K562 (cell line): ENCODE data around the gene UQCR11. TPM values are rescaled to one million over a fixed set of nuclear protein-coding genes. Genes with fewer than 3 reads are reported as not detected.

ENCODE experiments used
- CHD2 ChIP-seq: IDR thresholded peaks from 2 replicates; pipeline ENCODE4 v1.6.1; 2011; ENCODE audit warnings: low read depth, low read length
- DNMT1 ChIP-seq: fragments of 450-650 bp; IDR thresholded peaks from 2 replicates; pipeline ENCODE4 v1.6.1; 2016; ENCODE audit warnings: antibody characterized with exemption, mild to moderate bottlenecking
- E2F6 ChIP-seq, 2 experiments: IDR thresholded peaks; 2 replicates each; pipeline ENCODE4 v1.6.1; 2011; ENCODE audit warnings: borderline replicate concordance in 1 of 2, control low read depth in 1 of 2, low read depth in 1 of 2, low read length in 1 of 2, mild to moderate bottlenecking in 1 of 2, mixed read lengths in 1 of 2, moderate library complexity in 1 of 2; ENCODE audit not compliant: insufficient read depth in 1 of 2, insufficient read length in 1 of 2, poor library complexity in 1 of 2, severe bottlenecking in 1 of 2; ENCODE audit errors: extremely low read depth in 1 of 2
- HNRNPH1 ChIP-seq: fragments of 200-400 bp; formaldehyde crosslinking; optimal IDR thresholded peaks from 2 replicates; pipeline ENCODE3; 2017; ENCODE audit warnings: low read depth, mild to moderate bottlenecking, low read length, moderate library complexity
- KLF16 ChIP-seq: IDR thresholded peaks from 2 replicates; pipeline ENCODE4 v1.6.1; 2016; ENCODE audit warnings: antibody characterized with exemption
- NFRKB ChIP-seq: fragments of 450-650 bp; IDR thresholded peaks from 2 replicates; pipeline ENCODE4 v1.6.1; 2016; ENCODE audit warnings: low read depth
- POLR2AphosphoS5 ChIP-seq: IDR thresholded peaks from 2 replicates; pipeline ENCODE4 v1.6.1; 2011; ENCODE audit warnings: mild to moderate bottlenecking, low read depth, low read length, moderate library complexity; ENCODE audit not compliant: control insufficient read depth, insufficient read depth
- POLR2G ChIP-seq: fragments of 200-400 bp; formaldehyde crosslinking; IDR thresholded peaks from 2 replicates; pipeline ENCODE4 v1.6.1; 2017; ENCODE audit warnings: low read depth, mild to moderate bottlenecking, antibody characterized with exemption, low read length, moderate library complexity
- RB1 ChIP-seq: fragments of 450-650 bp; IDR thresholded peaks from 2 replicates; pipeline ENCODE4 v1.6.1; 2017; ENCODE audit warnings: low read depth, mild to moderate bottlenecking
- RCOR1 ChIP-seq, 2 experiments: IDR thresholded peaks; 2 replicates each; pipeline ENCODE4 v1.6.1; 2012; ENCODE audit warnings: low read depth in 2 of 2, low read length in 2 of 2, borderline replicate concordance in 1 of 2, improper control_type of control experiment in 1 of 2
- TEAD4 ChIP-seq, 2 experiments: sonication (generic) in 1 of 2; formaldehyde crosslinking in 1 of 2; IDR thresholded peaks; 2 replicates each; pipeline versions ENCODE4 v1.6.1 to v1.8.0; 2012 to 2022; ENCODE audit warnings: borderline replicate concordance in 1 of 2, inconsistent platforms in 1 of 2, low read length in 1 of 2, mild to moderate bottlenecking in 1 of 2, missing genetic modification reagents in 1 of 2
- ZBTB5 ChIP-seq: fragments of 450-650 bp; IDR thresholded peaks from 2 replicates; pipeline ENCODE4 v1.6.1; 2017; ENCODE audit warnings: antibody characterized with exemption
- ZNF165 ChIP-seq: fragments of 250-450 bp; sonication (Bioruptor Pico); IDR thresholded peaks from 2 replicates; pipeline ENCODE4 v1.4.0; 2020; ENCODE audit warnings: borderline replicate concordance
- ZNF24 ChIP-seq: fragments of 450-650 bp; IDR thresholded peaks from 2 replicates; pipeline ENCODE4 v1.6.1; 2016
- ZNF609 ChIP-seq: sonication (generic); formaldehyde crosslinking; IDR thresholded peaks from 2 replicates; pipeline ENCODE4 v1.8.1; 2023; ENCODE audit warnings: missing genetic modification reagents, mild to moderate bottlenecking, borderline replicate concordance
- ZZZ3 ChIP-seq: fragments of 450-650 bp; IDR thresholded peaks from 2 replicates; pipeline ENCODE4 v1.6.1; 2016; ENCODE audit warnings: antibody characterized with exemption, mild to moderate bottlenecking, moderate library complexity
- polyA plus RNA-seq, 8 experiments: library from polyadenylated mRNA; depleted of rRNA in 4 of 8; stranded (reverse) in 5 of 8; unstranded in 3 of 8; fragments of >200 nt; fragmentation: Nextera tagmentation in 2 of 8; fragmentation: Illumina TruSeq in 1 of 8; extraction: Ambion mirVana in 2 of 8; extraction: Trizol in 1 of 8; gene quantifications; 2 replicates each; pipeline versions ENCODE4 v1.2.1 to v1.2.3, GENCODE V29; 2011 to 2014; ENCODE audit warnings: inconsistent platforms in 1 of 8, missing spikeins in 1 of 8
- total RNA-seq, 7 experiments: library from RNA; depleted of rRNA in 6 of 7; stranded (reverse); fragments of >200 nt in 6 of 7; fragmentation: Illumina TruSeq in 2 of 7; extraction: Trizol in 2 of 7; gene quantifications; 2 replicates each; pipeline versions ENCODE4 v1.2.1 to v1.2.3, GENCODE V29; 2011 to 2021; ENCODE audit warnings: low replicate concordance in 1 of 7
- TF ChIP-seq, protein P1 (sequence below): fragments of 200-800 bp; sonication (Bioruptor generic); IDR thresholded peaks from 2 replicates; pipeline ENCODE4 v1.6.1; 2017; ENCODE audit warnings: missing genetic modification characterization, missing compliant biosample characterization

Gene UQCR11
- total and polyA plus RNA-seq, 9 of the 15 experiments (the other 6 are each of a cell fraction or from before 2014, with no cell fraction given), result 57.6 to 394 (median 259) TPM

DNA sequence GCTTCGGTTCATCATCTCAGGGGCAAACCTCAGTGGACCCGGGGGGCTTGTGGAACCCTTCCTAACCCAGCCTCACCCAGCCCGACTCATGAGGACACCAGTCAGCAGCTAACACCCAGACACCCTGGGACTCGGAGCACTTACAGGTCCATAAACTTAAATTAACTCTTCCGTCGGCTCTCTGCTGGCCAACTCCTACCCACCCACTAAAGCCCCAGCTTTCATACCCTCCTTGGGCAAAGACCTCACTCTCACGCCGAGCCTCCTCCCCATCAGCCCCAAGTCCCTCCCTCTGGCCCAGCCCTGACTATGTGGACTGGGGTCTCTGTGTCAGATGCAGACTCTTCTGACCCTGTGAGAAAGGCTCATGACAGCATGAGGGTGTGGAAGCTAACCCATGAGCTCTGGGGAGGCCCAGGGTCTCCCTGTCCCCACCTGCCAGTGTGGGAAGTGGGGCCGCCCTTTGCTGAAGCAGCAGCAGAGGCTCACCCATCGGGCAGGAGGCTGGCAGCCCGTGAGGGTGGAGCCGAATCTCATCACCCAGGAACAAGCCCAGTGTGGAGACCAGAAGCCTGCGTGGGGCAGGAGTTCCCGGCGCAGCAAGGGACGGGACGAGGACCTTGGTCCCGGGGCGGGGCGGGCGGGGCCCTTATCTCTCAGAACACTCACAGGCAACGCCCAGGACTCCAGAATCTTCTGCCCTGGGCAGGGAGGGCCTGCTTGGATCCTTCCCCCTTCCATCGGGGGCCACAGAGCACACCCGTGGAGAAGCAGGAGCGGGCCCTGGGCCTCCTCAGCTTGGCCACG lies 27.4 kb upstream of the UQCR11 start (continued):
- TF ChIP-seq, protein P1, sequence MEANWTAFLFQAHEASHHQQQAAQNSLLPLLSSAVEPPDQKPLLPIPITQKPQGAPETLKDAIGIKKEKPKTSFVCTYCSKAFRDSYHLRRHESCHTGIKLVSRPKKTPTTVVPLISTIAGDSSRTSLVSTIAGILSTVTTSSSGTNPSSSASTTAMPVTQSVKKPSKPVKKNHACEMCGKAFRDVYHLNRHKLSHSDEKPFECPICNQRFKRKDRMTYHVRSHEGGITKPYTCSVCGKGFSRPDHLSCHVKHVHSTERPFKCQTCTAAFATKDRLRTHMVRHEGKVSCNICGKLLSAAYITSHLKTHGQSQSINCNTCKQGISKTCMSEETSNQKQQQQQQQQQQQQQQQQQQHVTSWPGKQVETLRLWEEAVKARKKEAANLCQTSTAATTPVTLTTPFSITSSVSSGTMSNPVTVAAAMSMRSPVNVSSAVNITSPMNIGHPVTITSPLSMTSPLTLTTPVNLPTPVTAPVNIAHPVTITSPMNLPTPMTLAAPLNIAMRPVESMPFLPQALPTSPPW (CRISPR knock-in tag), result peak; percentile 90
- TF ChIP-seq ZNF165 (no peak), HNRNPH1 (no peak), ZNF24 (no peak), ZBTB5 (no peak), RB1 (0 out of 2 replicates have a peak, but pooled peaks have one; percentile 23), POLR2AphosphoS5 (peak; percentile 40; the same call in 1 of the 2 replicates), TEAD4 (IDR thresholded peaks at IDR 0.05; ENCODE audit: low read length) (peak; percentile 32; the same call in 1 of the 2 replicates), TEAD4 (CRISPR knock-in tag; IDR thresholded peaks at IDR 0.05; ENCODE audit: borderline replicate concordance) (no peak), E2F6 (IDR thresholded peaks at IDR 0.05; ENCODE audit: borderline replicate concordance in 1 of 2, extremely low read depth in 1 of 2, insufficient read depth in 1 of 2, insufficient read length in 1 of 2, low read depth in 1 of 2, low read length in 1 of 2, poor library complexity in 1 of 2, severe bottlenecking in 1 of 2) (peak in 1 of 2 experiments; percentile 15), ZZZ3 (no peak), POLR2G (peak; percentile 49; the same call in 1 of the 2 replicates), ZNF609 (CRISPR knock-in tag) (no peak), RCOR1 (IDR thresholded peaks at IDR 0.05; ENCODE audit: borderline replicate concordance in 1 of 2, low read depth in 2 of 2, low read length in 2 of 2) (peak in 1 of 2 experiments; percentile 67; a peak in 2 of 4 replicates), CHD2 (no peak), NFRKB (0 out of 2 replicates have a peak, but pooled peaks have one; percentile 27), DNMT1 (no peak), KLF16 (peak; percentile 56; the same call in 1 of the 2 replicates)
